Heart left ventricle (tissue), 16 donors: ENCODE results near the gene CDC42EP4. TPM values are rescaled to one million over a fixed set of nuclear protein-coding genes. Genes with fewer than 3 reads are reported as not detected.

Source experiments
- ATAC-seq, 4 donors: fragments of 200-7000 bp; cut with Tn5 transposase; one replicate each; pipeline ENCODE4 v1.9.1; 2020 to 2022; ENCODE audit warnings: moderate library complexity in 4 of 4, mild to moderate bottlenecking in 3 of 4, moderate number of reproducible peaks in 1 of 4
- DNase-seq, 5 donors: peaks; one replicate each; pipeline ENCODE4 v3.0.0-alpha.2; 2020
- H3K27ac ChIP-seq, 12 donors: fragments of 200-600 bp; sonication (generic) in 4 of 12; one replicate each; pipeline versions ENCODE4 v1.5.0 to v1.8.0; 2016 to 2022; ENCODE audit warnings: mild to moderate bottlenecking in 2 of 12
- H3K27me3 ChIP-seq, 9 donors: fragments of 200-600 bp; sonication (generic) in 2 of 9; one replicate each; pipeline versions ENCODE4 v1.5.1 to v1.8.0; 2016 to 2022; ENCODE audit warnings: mild to moderate bottlenecking in 3 of 9
- H3K36me3 ChIP-seq, 9 donors: fragments of 200-600 bp; sonication (generic) in 2 of 9; one replicate each; pipeline versions ENCODE4 v1.5.0 to v1.8.0; 2018 to 2022; ENCODE audit warnings: mild to moderate bottlenecking in 2 of 9
- H3K4me1 ChIP-seq, 12 donors: fragments of 200-600 bp; sonication (generic) in 4 of 12; one replicate each; pipeline versions ENCODE4 v1.5.0 to v1.8.0; 2016 to 2022; ENCODE audit warnings: mild to moderate bottlenecking in 3 of 12
- H3K4me3 ChIP-seq, 12 donors: fragments of 200-600 bp; sonication (generic) in 4 of 12; one replicate each; pipeline versions ENCODE4 v1.5.0 to v1.8.0; 2017 to 2022; ENCODE audit warnings: mild to moderate bottlenecking in 9 of 12, moderate library complexity in 4 of 12
- H3K9me3 ChIP-seq, 12 donors: fragments of 200-600 bp; sonication (generic) in 4 of 12; one replicate each; pipeline versions ENCODE4 v1.5.0 to v1.8.0; 2016 to 2022; ENCODE audit warnings: mild to moderate bottlenecking in 1 of 12
- CTCF ChIP-seq, 12 donors: fragments of 200-600 bp; sonication (generic) in 4 of 12; IDR thresholded peaks; one replicate each; pipeline versions ENCODE4 v1.5.0 to v1.8.0; 2018 to 2022; ENCODE audit warnings: antibody characterized with exemption in 12 of 12, mild to moderate bottlenecking in 5 of 12
- POLR2A ChIP-seq, 2 donors: fragments of 450-650 bp; IDR thresholded peaks; one replicate each; pipeline ENCODE4 v1.6.1; 2017; ENCODE audit warnings: antibody characterized with exemption in 2 of 2, mild to moderate bottlenecking in 2 of 2, moderate library complexity in 2 of 2
- WGBS, 4 donors: extraction: QIAGEN DNeasy Blood & Tissue Kit in 2 of 4; methylation state at CpG; one replicate each; pipeline versions ENCODE4 v1.1.5 to v1.1.7; 2013 to 2018; 5-methylcytosine and 5-hydroxymethylcytosine counted together
- intact Hi-C, 10 donors: fragments of 100-400 bp; cut with DNase I; formaldehyde crosslinking; loops; one replicate each; pipeline versions ENCODE4 v1.11.1 to v1.14.2; 2022
- polyA plus RNA-seq, 2 donors: library from polyadenylated mRNA; stranded (reverse); fragments of 200-250 nt; gene quantifications; one replicate each; pipeline ENCODE4 v1.2.3, GENCODE V29; 2013
- total RNA-seq, 9 donors: library from RNA; depleted of rRNA in 2 of 9; stranded (reverse); fragments of >200 nt in 2 of 9; fragmentation: NEBNext Ultra II Directional in 3 of 9; extraction: Animal tissue kit (Norgen Biotek cat#: 25700) in 3 of 9; gene quantifications; one replicate each; pipeline versions ENCODE4 v1.1.0 to v1.2.4, GENCODE V29; 2016 to 2023
- donor health status: ischemic (EF 13 %, LVEDD 7.1; RV severe dilation, severe dysfunction).
- donor health status: healthy with polysubstance abuse.
- donor health status: DM: no; HTN: yes; CAD: no.
- donor health status: DM: no; HTN: no; CAD: no.
- donor health status: ischemic (EF 25% LVEDD 6.9; RV normal size, moderate dysfunction).
- donor health status: ischemic (EF 25% LVEDD 5.7; RV mildly dilated, moderate dysfunction).
- donor health status: healthy.
- donor health status: DM: yes; HTN: yes; CAD: no.
- donor health status: ischemic (EF 35%, LVEDD 5.7; RV mildly dilated, moderate dysfunction).
- donor health status: nonischemic (EF 11% LVEDD 7.7; RV severe dilation, severe dysfunction).
- donor health status: DM: yes; HTN: yes; CAD: no.
- donor health status: PGD.
- donor health status: ischemic (EF 29% LVEDD 5.4; RV normal size, mild dysfunction).
- donor health status: nonischemic (EF 23%, LVEDD 6.1; RV moderate dilation, normal function).

CDC42EP4 gene
- total and polyA plus RNA-seq, 11 donors: 18.6 to 103 (median 37.5) TPM

- Histone ChIP-seq H3K4me3 (no peak overlapping the region), H3K27ac (no peak overlapping the region), H3K4me1 (peaks cover 0 to 9% (median 0%) of the 10 kb centered on the region in 12 donors), H3K27me3 (no peaks in the 10 kb centered on the region), H3K36me3 (no peaks in the 10 kb centered on the region), H3K9me3 (no peaks in the 10 kb centered on the region)
- TF ChIP-seq POLR2A (IDR thresholded peaks at IDR 0.05) (no peak), CTCF (IDR thresholded peaks at IDR 0.05) (peak; percentile 93 to 100 (median 98))
- DNase-seq (peak in 3 of 5 donors; percentile 37 to 75 (median 54)), ATAC-seq (peak; percentile 59 to 79 (median 68))
- WGBS, 4 donors: 5 to 8% (median 5%) methylated on average over 8 of the region's 8 CpGs
- intact Hi-C loops: loop anchor here (1.0 to 10.0 kb wide), 9 partner anchors 49 to 919 kb away; partner anchors contain the start of gene CDC42EP4 (in 1 of the 10)
Observed at GRCh38 chr17:73255671-73256181, 56.1 kb downstream of the CDC42EP4 start.

GRCh38 chr17:73251871-73252270 is 59.9 kb downstream of the CDC42EP4 start:
- DNase-seq (no peak), ATAC-seq (no peak)
- TF ChIP-seq CTCF (IDR thresholded peaks at IDR 0.05) (no peak), POLR2A (IDR thresholded peaks at IDR 0.05) (no peak)
- Histone ChIP-seq H3K4me1 (peaks cover 0 to 9% (median 0%) of the 10 kb centered on the region in 12 donors), H3K27ac (no peak overlapping the region), H3K27me3 (no peaks in the 10 kb centered on the region), H3K9me3 (no peaks in the 10 kb centered on the region), H3K4me3 (no peak overlapping the region), H3K36me3 (peaks cover 0 to 24% (median 17%) of the 10 kb centered on the region in 9 donors)
- WGBS, 4 donors: 83 to 91% (median 89%) methylated on average over 8 of the region's 8 CpGs
- intact Hi-C loops: loop anchor here in 3 of 10 donors (5.0 to 10.0 kb wide), 5 partner anchors 53 to 923 kb away; partner anchors contain the start of gene CDC42EP4 (in 1 of the 3)

GRCh38 chr17:73250851-73251640 is 60.8 kb downstream of the CDC42EP4 start:
- no peak for TF ChIP-seq POLR2A (IDR thresholded peaks at IDR 0.05)
- TF ChIP-seq CTCF (IDR thresholded peaks at IDR 0.05): no peak
- Histone ChIP-seq H3K9me3 (no peaks in the 10 kb centered on the region), H3K36me3 (peaks cover 0 to 33% (median 20%) of the 10 kb centered on the region in 9 donors), H3K27ac (no peak overlapping the region), H3K4me1 (peaks cover 0 to 6% (median 0%) of the 10 kb centered on the region in 12 donors), H3K27me3 (no peaks in the 10 kb centered on the region), H3K4me3 (no peak overlapping the region)
- no peak for ATAC-seq
- intact Hi-C loops: loop anchor here in 3 of 10 donors (5.0 to 10.0 kb wide), 5 partner anchors 54 to 924 kb away; partner anchors contain the start of gene CDC42EP4 (in 1 of the 3)
- DNase-seq: no peak
- 78 to 81% (median 80%) methylated on average over 10 of the region's 10 CpGs for WGBS, 4 donors

- Histone ChIP-seq H3K9me3 (no peaks in the 10 kb centered on the region), H3K27me3 (no peaks in the 10 kb centered on the region), H3K27ac (no peak overlapping the region), H3K4me3 (no peak overlapping the region), H3K36me3 (peaks cover 0 to 46% (median 29%) of the 10 kb centered on the region in 9 donors), H3K4me1 (no peaks in the 10 kb centered on the region)
- TF ChIP-seq CTCF (IDR thresholded peaks at IDR 0.05) (no peak), POLR2A (IDR thresholded peaks at IDR 0.05) (no peak)
- intact Hi-C loops: loop anchor here in 7 of 10 donors (5.0 to 10.0 kb wide), 7 partner anchors 52 to 925 kb away; partner anchors contain the start of gene CDC42EP4 (in 1 of the 7)
- WGBS, 4 donors: 78 to 82% (median 80%) methylated on average over 8 of the region's 8 CpGs
- DNase-seq: no peak
- no peak for ATAC-seq
Observed at GRCh38 chr17:73249700-73250099, 62.1 kb downstream of the CDC42EP4 start.
